HG03280 (cell line): ENCODE measurements around the gene MTARC2.
A peak's percentile ranks its signal among the peaks of the same experiment; 100 is the strongest.

Experiments
- ATAC-seq: cut with Tn5 transposase; IDR thresholded peaks from one replicate; pipeline ENCODE4 v1.9.1; 2021; ENCODE audit warnings: mild to moderate bottlenecking, moderate library complexity; ENCODE audit not compliant: unreplicated experiment

MTARC2 gene

DNA sequence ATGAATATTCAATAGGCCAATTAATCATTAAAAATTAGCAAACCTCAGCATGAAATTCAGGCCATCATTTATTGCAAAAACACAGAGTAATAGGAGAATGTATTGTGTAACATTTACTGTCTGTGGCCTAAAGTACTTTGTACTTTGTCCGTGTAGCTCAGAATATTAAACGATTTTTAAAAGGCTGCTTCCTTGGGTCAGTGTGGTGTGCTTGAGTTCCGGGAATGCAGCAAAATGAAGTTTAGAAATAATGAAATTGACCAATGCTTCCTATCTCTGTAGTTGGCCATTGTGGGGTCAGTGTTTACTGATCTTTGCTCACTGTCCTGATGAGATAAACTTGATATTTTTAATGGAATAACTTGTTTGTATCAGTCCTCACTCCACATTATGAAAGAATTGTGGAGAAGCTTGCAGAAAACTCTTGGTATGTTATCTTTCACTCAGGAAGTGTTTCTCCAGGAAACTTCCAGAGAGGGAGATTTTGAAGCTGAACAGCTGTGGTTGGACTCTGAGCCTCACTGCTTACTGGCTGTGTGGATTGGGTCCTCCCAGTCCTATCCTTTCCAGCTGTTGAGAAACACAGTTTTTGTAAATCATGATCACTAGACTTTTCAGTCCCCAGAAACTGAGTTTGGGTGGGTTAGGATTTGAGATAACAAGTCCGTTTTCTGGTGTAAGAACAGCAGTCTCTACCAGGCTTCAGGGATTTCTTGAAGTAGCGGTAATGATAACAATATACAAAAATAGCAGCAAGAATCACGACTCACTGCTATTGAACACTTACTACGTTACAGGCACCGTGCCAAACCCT is 19.4 kb downstream of the MTARC2 start:
- no peak for ATAC-seq

DNA sequence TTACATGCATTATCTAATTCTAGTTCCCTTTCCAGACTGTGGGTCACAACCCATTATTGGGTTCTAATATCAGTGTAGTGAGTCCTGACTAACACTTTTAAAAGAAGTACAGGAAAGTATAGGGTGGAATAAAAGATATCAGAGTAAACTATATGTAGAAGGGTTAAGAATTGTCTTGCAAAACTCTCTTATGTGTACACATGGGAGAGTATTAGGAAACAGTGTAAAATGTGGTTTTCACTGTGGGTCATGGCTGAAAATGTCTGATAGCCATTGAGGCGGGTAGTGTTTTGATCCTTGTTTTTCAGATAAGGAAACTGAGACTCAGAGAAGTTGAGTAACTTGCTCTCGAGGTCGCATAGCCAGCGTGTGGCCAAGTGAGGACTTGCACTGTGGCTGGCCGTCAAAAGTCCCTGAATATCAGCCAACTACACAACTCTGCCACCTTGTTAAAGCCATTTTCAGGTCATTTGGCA is 20.0 kb downstream of the MTARC2 start:
- no peak for ATAC-seq

GRCh38 chr1:220769205-220769604 is 21.1 kb downstream of the MTARC2 start:
- no peak for ATAC-seq

GRCh38 chr1:220770245-220770913 is 22.3 kb downstream of the MTARC2 start:
- peak; percentile 83 for ATAC-seq

- no peak for ATAC-seq
Observed at GRCh38 chr1:220772846-220773245, 24.7 kb downstream of the MTARC2 start.

GRCh38 chr1:220775240-220775853 is 27.2 kb downstream of the MTARC2 start:
- no peak for ATAC-seq

GRCh38 chr1:220776254-220776653 is 28.1 kb downstream of the MTARC2 start:
- ATAC-seq, result no peak

DNA sequence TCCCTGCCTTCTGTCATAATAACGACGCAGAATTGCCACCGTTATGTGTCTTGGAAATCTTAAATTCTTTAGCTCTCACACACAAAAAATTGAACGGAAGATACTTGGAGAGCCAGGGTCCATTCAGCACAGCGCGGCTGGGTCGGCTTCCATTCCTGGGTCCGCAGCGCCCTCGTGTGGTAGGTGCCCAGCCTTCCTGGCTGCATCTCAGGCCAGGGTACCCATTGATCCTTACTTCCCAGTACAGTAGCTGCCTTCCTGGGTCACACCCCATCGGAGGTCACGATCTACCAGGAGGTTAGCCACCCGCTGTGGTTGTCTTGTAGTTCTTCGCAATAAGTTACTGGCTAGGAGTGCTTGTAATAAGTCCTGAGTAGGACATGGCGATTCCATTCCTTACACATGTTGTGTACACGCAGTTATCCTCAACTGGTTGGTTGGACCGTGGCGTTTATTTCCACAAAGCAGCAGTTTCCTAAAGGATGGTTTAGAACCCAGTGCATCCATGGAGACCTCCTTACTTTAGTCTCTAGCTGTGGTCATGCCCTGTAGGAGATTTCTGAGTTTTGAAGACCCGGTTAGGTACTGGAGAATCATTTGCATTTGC is 28.7 kb downstream of the MTARC2 start:
- peak; percentile 84 for ATAC-seq

- no peak for ATAC-seq
Observed at GRCh38 chr1:220783453-220783852, 35.3 kb downstream of the MTARC2 start.

DNA sequence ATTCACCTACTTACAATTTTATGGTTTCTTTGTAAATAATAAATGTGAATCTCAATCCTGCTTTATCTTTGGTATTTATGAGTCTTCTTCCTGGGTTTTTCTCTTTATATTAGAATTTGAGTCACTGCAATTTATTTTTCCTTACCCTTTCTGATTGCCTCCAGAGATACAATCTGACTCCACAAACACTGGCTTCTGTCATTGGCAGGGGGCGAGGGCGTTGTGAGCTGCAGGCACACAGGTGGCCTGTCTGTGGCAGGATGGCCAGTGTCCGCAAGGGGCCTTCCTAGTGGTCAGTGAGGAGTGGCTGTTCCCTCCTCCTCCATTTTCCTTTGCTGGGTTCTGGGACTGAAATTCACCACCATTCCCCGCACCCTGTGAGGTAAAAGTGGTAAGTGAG is 36.6 kb downstream of the MTARC2 start:
- no peak for ATAC-seq

GRCh38 chr1:220785166-220786056 is 37.3 kb downstream of the MTARC2 start:
- ATAC-seq, result no peak

- ATAC-seq, result no peak
Observed at GRCh38 chr1:220786057-220786336, 37.9 kb downstream of the MTARC2 start.

- peak; percentile 55 for ATAC-seq
Observed at GRCh38 chr1:220786337-220787068, 38.4 kb downstream of the MTARC2 start, which contains the start of gene MTARC1. TSS of gene MTARC1 (plus strand) at chr1:220786913. CDS start at chr1:220786945, 32 bp downstream.

DNA sequence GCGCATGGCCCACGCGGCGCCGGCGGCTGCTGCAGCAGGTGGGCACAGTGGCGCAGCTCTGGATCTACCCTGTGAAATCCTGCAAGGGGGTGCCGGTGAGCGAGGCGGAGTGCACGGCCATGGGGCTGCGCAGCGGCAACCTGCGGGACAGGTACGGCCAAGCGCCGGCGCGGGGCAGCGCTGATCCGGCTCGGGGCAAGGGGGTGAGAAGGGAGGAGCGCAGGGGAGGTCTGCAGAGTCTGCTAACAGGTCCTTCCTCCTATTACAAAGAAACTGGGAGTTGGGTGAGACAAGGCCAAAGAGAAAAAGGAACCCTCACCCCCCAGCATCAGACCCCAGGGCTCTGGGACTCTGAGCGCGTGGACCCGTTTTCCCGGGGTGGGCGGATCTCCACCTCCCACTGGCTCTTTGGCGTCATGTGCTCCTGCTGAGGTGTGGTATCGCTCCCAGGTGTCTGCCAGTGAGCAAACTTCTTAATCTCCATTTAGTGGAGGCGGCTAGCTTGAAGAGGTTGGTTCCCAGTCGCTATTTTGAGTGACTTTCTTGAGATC is 39.0 kb downstream of the MTARC2 start:
- ATAC-seq, result peak; percentile 47

DNA sequence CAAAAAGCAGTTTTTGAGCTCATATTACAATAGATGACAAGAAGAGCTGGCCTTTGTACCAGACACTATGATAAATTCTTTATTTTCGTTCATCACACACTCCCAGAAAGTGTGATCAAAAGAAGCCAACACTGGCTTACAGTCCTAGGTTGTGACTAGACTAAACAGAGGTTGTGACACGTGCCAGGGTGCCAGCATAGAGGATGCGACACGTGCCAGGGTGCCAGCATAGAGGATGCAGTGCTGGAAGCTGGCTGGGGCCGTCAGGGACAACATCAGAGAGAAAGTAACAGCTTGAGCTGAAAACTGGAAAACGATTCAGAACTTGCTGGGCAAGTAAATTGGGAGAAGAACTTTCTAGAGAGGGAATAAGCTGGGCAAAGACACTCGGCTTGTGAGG is 40.8 kb downstream of the MTARC2 start:
- no peak for ATAC-seq

DNA sequence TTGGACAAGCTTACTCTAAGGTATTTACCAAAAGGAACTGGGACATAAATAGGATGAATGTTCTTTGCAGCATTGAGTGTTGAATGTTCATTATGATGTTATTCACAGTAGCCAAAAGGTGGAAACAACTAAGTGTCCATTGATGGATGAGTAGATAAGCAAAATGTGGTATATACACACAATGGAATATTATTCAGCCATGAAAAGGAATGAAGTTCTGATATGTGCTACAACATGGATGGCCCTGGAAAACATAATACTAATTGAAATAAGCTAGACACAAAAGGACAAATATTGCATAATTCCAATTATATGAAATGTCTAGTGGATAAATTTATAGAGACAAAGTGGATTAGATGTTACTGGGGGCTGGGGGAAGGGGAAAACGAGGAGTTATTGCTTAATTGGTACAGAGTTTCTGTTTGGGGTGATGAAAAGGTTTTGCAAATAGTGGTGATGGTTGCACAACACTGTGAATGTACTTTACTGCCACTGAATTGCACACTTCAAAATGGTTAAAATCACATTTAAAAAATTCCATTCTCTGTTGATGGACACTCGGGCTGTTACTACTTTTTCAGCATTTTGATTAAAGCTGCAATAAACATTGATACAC is 41.5 kb downstream of the MTARC2 start:
- no peak for ATAC-seq

GRCh38 chr1:220791285-220791684 is 43.2 kb downstream of the MTARC2 start:
- no peak for ATAC-seq

GRCh38 chr1:220791956-220792355 is 43.8 kb downstream of the MTARC2 start:
- ATAC-seq, result no peak

GRCh38 chr1:220796530-220796929 is 48.4 kb downstream of the MTARC2 start:
- no peak for ATAC-seq
